D341Med (cell line): Measurements from ENCODE around the gene PRICKLE3.

Experiments used
- DNase-seq: peaks from one replicate; pipeline ENCODE4 v3.0.0; 2012; ENCODE audit warnings: low spot score

Gene PRICKLE3

DNA sequence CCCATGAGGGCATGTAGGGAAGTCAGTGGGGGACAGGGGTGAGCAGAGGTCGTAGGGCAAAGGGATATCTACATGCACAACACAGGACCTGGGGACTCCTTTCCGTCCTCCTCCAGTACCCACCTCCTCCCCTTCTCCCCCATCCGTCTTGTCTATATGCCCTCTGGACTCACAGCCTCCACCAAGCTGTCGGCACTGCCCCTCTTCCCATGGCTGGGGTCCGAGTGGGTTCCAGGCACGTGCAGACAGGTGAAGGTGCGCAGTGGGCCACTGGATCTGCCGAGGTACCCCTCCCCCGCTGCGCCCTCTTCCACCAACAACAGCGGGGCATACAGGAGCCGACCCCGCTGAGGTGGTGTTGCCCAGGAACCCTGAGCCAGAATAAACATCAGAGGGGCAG, 19.3 kb upstream of the PRICKLE3 start:
- no peak for DNase-seq

DNA sequence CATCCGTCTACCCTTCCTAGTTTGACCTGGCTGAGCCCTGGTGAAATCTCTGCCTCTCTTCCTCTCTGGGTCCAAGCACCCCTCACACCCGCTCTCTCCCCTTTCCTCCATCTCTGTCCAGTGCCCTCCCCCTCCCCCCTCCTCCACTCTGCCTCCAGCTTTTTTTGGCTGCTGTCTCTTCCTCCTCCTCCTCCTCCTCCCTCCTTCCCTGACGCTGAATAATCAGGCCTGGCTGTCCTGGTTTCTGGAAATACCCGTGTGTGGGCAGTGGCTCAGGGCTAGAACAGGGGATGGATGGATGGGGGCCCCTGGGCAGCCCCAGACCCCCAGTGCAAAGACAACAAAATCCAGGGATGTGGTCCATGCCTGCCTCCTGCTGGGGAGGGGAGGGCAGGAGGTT, 18.5 kb upstream of the PRICKLE3 start:
- no peak for DNase-seq

DNA sequence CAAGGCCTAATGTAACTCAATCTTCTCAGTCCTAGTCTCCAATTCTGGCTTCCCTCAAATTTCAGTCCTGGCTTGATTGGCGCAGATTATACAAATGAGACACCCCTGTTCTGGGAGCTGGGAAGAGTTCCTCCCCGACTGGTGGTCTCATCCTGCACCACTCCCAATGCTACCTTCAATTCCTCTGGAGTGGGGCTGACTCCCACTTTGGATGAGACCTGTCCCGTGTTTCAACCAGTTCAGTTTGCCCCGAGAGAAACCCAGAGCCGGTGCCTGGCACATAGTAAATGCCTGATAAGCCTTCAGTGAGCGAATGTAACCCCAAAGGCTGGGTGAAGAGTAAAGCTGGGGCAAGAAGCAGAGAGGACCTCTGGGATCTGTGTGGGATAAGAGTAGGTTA, 17.8 kb upstream of the PRICKLE3 start:
- DNase-seq, result no peak

DNA sequence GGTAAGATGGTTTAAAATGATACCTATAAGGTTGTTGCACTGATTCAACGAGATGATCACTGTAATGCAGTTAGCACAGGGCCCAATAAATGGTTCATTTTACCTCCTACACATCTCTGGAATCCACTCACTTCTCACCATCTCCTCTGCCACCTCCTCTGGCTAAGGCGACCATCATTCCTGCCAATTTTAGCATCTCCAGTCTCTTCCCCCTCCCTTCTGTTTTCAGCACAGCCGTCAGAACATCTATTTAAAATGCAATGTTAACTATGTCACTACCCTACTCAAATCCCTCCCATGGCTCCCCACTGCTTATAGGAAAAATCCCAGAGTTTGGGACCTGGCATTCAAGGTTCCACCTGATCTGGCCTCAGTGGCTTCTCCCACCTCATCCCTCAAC, 17.4 kb upstream of the PRICKLE3 start:
- DNase-seq, result no peak

DNA sequence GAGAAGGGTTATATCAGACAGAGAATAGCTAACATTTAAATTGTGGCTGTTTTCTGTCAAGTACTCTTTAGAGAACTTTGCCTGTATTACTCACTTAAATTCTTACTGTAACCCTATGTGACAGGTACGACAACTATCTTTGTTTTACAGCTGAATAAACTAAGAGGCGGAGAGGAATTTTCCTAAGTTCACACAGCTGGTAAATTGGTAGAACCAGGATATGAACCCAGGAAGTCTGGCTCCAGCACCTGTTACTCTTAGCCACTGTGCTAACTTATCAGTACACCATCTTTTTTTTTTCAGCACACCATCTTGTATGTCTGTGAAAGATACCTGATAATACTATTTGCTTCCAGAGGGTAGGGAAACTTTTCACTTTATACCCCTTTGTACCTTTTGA, 15.8 kb upstream of the PRICKLE3 start:
- no peak for DNase-seq

GRCh38 chrX:49199906-49200771, 14.0 kb upstream of the PRICKLE3 start, which contains the start of gene SYP:
TSS of gene SYP (minus strand) at chrX:49200193. CDS start at chrX:49200186, 7 bp downstream.
- peak; percentile 97 for DNase-seq

DNA sequence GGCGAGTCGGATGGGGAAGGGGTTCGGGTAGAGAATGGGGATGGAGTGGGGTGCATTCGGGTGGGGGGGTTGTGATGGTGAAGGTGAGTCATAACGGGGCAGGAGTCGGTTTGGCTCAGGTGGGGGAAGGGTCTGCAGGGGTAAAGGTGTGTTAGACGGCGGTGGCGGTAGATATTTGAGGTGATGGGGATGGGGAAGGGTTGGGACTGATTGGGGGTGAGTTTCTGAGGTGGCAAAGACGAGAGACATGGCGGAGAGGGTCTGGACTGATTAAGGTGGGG, 13.1 kb upstream of the PRICKLE3 start:
- no peak for DNase-seq

DNA sequence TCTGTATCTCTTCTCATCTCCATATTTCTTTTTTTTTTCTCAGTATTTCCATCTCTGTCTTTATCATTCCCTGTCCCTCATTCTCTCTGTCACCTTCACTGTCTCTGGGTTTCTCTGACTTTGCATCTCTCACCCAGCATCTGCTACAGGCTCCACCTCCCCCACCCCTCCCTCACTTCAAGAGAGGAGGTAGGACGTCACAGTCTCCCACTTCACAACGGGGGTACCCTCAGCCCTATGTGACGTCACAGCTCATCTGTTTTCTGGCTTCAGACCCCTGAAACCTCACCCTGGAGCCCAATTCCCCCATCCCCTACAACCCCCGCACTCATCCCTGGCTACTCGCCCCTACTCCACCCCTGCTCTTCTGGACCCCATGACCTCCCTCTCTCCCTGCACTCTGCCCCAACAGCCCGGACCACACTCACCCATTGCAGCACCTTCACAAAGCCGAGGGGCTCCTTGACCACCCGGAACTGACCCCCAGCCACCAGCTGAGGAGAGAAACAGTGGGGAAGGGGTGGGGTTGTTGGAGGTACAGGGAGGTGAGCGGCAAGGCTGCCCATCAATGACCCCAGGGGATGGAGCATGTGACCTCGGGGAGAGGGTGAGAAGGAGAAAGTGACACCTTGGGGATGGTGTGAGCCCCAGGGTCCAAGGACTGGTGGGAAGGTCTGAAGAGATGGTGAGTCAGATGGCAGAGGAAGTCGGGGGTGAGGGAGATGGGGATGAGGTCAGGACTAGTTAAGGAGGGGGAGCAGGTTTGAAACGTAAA, 12.6 kb upstream of the PRICKLE3 start:
- DNase-seq, result no peak

GRCh38 chrX:49197543-49198087, 11.4 kb upstream of the PRICKLE3 start:
- DNase-seq, result no peak

DNA sequence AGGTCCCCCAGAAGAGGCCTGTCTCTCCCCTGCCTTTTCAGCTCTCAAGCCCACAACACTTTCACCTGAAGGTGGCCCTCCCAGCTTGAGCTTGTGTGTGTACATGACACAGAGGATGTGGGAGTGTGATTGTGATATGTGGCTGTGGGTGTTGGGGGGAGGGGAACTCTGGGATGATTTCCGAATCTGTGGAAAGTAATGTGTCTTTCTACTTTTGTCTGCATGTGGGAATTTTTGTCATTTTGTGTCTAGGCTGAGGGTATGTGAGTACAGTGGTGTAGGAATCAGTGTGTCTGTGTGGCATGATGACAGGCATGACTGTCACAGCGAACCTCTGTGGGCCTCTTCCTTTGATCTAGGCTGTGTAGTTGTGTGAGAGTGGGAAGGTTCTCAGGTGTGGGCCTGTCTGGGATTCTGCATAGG, 7.4 kb upstream of the PRICKLE3 start:
- DNase-seq, result no peak

DNA sequence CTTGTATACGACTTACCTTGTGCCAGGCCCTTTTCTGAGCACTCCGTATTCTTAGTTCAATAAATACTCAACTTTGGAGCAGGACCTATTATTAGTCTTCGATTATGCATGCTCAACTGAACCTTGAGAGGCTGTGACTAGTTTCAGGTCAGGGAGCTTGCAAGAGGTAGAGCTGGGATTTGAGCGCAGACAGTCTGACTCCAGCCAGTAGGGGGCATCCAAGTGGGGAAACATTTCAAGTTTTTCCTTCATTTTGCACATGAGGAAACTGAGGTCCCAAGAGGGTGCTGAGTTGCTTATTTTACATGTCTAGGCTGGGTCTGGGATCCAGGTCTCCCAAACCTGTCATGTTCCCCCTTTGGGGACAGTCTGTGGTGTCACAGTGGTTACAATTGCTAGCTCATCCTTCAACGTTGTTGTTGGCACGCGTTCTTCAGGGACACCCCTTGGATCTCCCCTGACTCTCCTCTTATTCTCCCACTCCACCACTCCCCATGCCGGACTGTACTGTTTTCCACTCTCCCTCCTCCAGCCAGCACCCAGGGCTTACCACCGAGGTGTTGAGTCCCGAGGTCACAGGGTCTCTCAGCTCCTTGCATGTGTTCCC, 6.7 kb upstream of the PRICKLE3 start:
- DNase-seq, result no peak

GRCh38 chrX:49191574-49192011, 5.4 kb upstream of the PRICKLE3 start:
- DNase-seq, result no peak

- peak; percentile 83 for DNase-seq
Observed at GRCh38 chrX:49190821-49191573, 4.8 kb upstream of the PRICKLE3 start.

DNA sequence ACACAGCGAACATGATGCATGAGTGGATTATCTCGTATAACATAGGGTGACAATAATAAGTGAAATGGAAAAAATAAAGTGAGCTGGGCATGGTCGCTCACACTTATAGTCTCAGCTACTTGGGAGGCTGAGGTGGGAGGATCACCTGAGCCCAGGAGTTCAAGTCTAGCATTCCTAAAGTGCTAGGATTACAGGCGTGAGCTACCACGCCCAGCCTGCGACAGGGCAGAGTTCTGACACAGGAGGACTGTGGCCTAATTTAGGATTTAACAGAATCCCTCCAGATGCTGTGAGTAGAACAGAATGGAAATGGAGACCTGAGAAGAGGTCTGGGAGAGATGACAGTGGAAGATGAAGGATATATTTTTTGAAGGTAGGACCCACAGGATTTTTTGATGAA, 3.4 kb upstream of the PRICKLE3 start:
- no peak for DNase-seq

- DNase-seq, result no peak
Observed at GRCh38 chrX:49188468-49189076, 2.4 kb upstream of the PRICKLE3 start.

DNA sequence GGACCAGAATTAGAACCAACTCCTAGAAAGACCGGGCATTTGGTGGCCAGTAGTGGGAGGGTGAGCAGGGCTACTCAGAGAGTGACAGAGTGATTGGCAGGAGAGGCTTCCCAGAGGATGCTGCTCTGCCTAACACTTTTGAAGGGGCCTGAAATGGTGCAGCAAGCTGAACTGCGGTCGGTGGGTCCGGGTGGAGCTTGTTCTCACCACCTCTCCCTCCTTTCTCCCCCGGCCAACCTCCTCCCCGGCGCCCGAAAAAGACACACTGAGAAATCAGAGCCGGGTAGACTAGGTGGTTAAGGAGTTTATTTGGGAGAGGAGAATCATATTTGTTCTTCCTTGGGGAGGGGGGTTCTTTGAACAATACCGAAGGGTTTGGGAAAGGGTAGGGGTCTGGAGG, 1.4 kb upstream of the PRICKLE3 start:
- no peak for DNase-seq

- DNase-seq, result no peak
Observed at GRCh38 chrX:49187028-49187394, 838 bp upstream of the PRICKLE3 start.

DNA sequence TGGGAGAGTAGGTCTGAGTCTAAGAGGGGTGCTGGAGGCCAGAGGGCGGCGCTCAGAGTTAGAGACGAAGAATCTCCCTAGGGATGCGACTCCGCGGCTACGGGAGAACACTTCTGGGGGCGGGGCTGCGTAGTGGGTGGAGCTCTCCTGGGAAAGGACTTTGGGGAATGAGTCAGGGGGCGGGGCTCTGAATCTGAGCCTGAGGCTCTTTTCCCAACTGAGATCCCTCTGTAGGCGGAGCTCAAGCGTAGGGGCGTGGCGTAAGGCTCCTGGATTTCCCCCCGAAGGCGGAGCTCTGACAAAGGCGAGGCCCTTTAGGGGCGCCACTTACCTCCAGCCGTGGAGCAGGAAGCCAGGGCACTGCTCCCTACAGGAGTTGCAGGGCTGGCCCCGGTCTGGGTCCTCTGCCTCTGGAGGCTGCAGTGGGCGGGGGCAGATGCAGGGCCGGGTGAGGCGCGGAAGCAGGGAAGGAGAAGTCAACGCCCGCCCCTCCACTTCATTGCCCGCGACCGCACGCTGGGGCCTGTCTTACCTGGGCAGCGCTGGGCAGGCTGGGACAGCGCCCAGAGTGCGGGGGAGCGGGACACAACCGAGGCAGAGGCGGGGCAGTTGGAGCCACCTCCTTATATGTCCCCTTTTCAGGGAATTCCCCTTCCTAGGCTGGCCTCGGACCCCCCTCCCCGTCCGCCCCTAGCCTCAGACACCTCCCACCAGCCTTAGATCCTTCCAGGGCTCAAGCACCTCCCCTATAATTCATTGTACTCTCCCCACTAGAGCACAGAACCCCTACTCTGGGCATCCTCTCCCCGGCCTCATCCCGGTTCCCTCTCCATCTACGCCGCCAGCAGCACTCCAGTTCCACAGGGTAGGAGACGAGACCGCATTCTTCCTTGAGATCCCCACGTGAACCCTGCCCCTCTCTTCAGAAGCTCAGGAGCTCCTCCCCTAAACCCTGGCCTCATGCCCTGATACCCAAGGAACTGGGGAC, 1.6 kb downstream of the PRICKLE3 start:
- DNase-seq, result peak; percentile 84

GRCh38 chrX:49183701-49184281, 2.4 kb downstream of the PRICKLE3 start:
- DNase-seq, result no peak

GRCh38 chrX:49179358-49179757, 6.8 kb downstream of the PRICKLE3 start:
- no peak for DNase-seq
